ENCODE results near the gene KRTAP10-9.
"Not testable (repeated sequence)": the region's sequence is repeated elsewhere in the genome, so short reads cannot be mapped to it uniquely, and the experiment has no call there.

GRCh38 chr21:44638506-44639330, 11.8 kb downstream of the KRTAP10-9 start:
- not testable (repeated sequence) for TF ChIP-seq POLR2A (IDR thresholded peaks at IDR 0.05; ENCODE audit: low read depth); CTCF (IDR thresholded peaks at IDR 0.05); POLR2AphosphoS5 (IDR thresholded peaks at IDR 0.05)
